Keratinocyte (primary cell): Measurements from ENCODE around the gene BCAS4. TPM values are rescaled to one million over a fixed set of nuclear protein-coding genes. Genes with fewer than 3 reads are reported as not detected.

ENCODE experiments used
- DNase-seq: peaks from one replicate; pipeline ENCODE4 v3.0.0-alpha.2; 2011; ENCODE audit warnings: low read depth, missing footprints, low spot score
- FAIRE-seq: peaks from 2 replicates; lab custom pipeline; 2011; peaks lifted over from hg19 to GRCh38; lab: Jason Lieb, UNC
- H2AFZ ChIP-seq: 2 replicates; pipeline ENCODE4 v1.6.0; 2012; ENCODE audit warnings: low read length, control low read depth, inconsistent platforms; ENCODE audit not compliant: control insufficient read depth
- H3K27ac ChIP-seq: 2 replicates; pipeline ENCODE4 v1.5.1; 2011; ENCODE audit warnings: low read length; ENCODE audit not compliant: control insufficient read depth, insufficient read depth
- H3K27me3 ChIP-seq: 3 replicates; pipeline ENCODE4 v1.6.0; 2011; ENCODE audit warnings: low read length; ENCODE audit not compliant: control insufficient read depth, insufficient read depth; ENCODE audit errors: extremely low read depth
- H3K36me3 ChIP-seq, 2 experiments: 2 replicates in 1 of 2; 3 replicates in 1 of 2; pipeline ENCODE4 v1.5.1; 2011; ENCODE audit warnings: low read length in 2 of 2, mild to moderate bottlenecking in 1 of 2; ENCODE audit not compliant: control insufficient read depth in 2 of 2, insufficient read depth in 2 of 2; ENCODE audit errors: extremely low read depth in 1 of 2
- H3K4me1 ChIP-seq: 3 replicates; pipeline ENCODE4 v1.5.1; 2011; ENCODE audit warnings: low read length; ENCODE audit not compliant: control insufficient read depth, insufficient read depth; ENCODE audit errors: extremely low read depth
- H3K4me2 ChIP-seq: 3 replicates; pipeline ENCODE4 v1.6.0; 2011; ENCODE audit warnings: low read depth, low read length; ENCODE audit not compliant: control insufficient read depth, insufficient read depth; ENCODE audit errors: extremely low read depth
- H3K4me3 ChIP-seq, 3 experiments: fragments of 200-600 bp in 1 of 3; sonication (generic) in 1 of 3; 2 replicates in 2 of 3; 3 replicates in 1 of 3; pipeline ENCODE4 v1.5.1; 2011 to 2016; ENCODE audit warnings: low read length in 3 of 3, mild to moderate bottlenecking in 3 of 3, control low read depth in 2 of 3, inconsistent platforms in 1 of 3, low read depth in 1 of 3, mixed read lengths in 1 of 3, mixed run types in 1 of 3, moderate library complexity in 1 of 3; ENCODE audit not compliant: control insufficient read depth in 2 of 3, insufficient read depth in 2 of 3; ENCODE audit errors: extremely low read depth in 1 of 3
- H3K79me2 ChIP-seq: 2 replicates; pipeline ENCODE4 v1.6.0; 2012; ENCODE audit warnings: low read length; ENCODE audit not compliant: control insufficient read depth, insufficient read depth
- H3K9ac ChIP-seq: 3 replicates; pipeline ENCODE4 v1.6.0; 2011; ENCODE audit warnings: low read length; ENCODE audit not compliant: control insufficient read depth, insufficient read depth; ENCODE audit errors: extremely low read depth
- H3K9me1 ChIP-seq: 3 replicates; pipeline ENCODE4 v1.6.0; 2011; ENCODE audit warnings: low read length; ENCODE audit not compliant: control insufficient read depth, insufficient read depth; ENCODE audit errors: extremely low read depth
- H3K9me3 ChIP-seq: 2 replicates; pipeline ENCODE4 v1.5.1; 2012; ENCODE audit warnings: low read depth, low read length; ENCODE audit not compliant: control insufficient read depth
- H4K20me1 ChIP-seq: 3 replicates; pipeline ENCODE4 v1.6.0; 2011; ENCODE audit warnings: low read length; ENCODE audit not compliant: control insufficient read depth, insufficient read depth; ENCODE audit errors: extremely low read depth
- EZH2 ChIP-seq: IDR thresholded peaks from one replicate; pipeline ENCODE4 v1.6.1; 2012; ENCODE audit warnings: inconsistent platforms, mild to moderate bottlenecking, low read length, moderate library complexity
- dilution Hi-C: fragments of 300-500 bp; cut with MboI; formaldehyde crosslinking; loops from one replicate; pipeline ENCODE4 v1.7.0; 2020; ENCODE audit warnings: low sequenced_read_pairs; ENCODE audit not compliant: extremely low pct_ligation_motif_present
- polyA plus RNA-seq, 5 experiments: library from polyadenylated mRNA; depleted of rRNA in 3 of 5; stranded (reverse) in 3 of 5; stranded (forward) in 1 of 5; unstranded in 1 of 5; fragments of >200 nt; gene quantifications; 1 replicate in 1 of 5; 2 replicates in 3 of 5; 3 replicates in 1 of 5; pipeline versions ENCODE4 v1.2.1 to v1.2.3, GENCODE V29; 2011 to 2012; ENCODE audit warnings: missing spikeins in 2 of 5, low read depth in 1 of 5, low replicate concordance in 1 of 5
- TF ChIP-seq, protein P1 (sequence below), 3 experiments: IDR thresholded peaks in 1 of 3; conservative IDR thresholded peaks in 1 of 3; optimal IDR thresholded peaks in 1 of 3; 2 replicates in 2 of 3; 3 replicates in 1 of 3; pipeline versions ENCODE3 to v1.5.1; 2011; ENCODE audit warnings: low read length in 3 of 3, mild to moderate bottlenecking in 3 of 3, moderate library complexity in 2 of 3, control low read depth in 1 of 3, inconsistent platforms in 1 of 3; ENCODE audit not compliant: insufficient read depth in 2 of 3; ENCODE audit errors: extremely low read depth in 1 of 3

BCAS4 gene
- polyA plus RNA-seq, 1 donor (not counting 4 experiments of a cell fraction or from before 2014, with no cell fraction given) = 13.8 TPM

DNA sequence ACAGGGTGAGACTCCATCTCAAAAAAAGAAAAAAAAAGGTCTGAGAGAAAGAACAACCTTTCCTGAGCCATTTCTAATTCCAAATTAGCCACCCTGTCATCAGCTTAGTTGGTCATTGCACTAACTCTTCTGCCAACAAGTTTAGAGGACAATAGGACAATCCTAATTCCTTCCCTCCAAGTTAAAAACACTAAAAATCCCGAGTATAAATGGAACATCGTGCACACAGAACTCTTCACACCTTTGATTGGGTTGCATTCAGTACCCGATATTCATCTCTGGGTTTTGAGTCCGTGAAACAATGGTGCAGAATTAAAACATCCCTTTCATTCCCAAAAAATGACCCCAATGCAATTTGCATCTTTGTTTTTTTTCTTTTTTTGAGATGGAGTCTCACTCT, 40.4 kb upstream of the BCAS4 start:
- Histone ChIP-seq H3K9me3 (no peaks in the 10 kb centered on the region), H3K9me1 (no peaks in the 10 kb centered on the region), H3K4me1 (no peaks in the 10 kb centered on the region), H4K20me1 (no peaks in the 10 kb centered on the region), H3K27me3 (no peaks in the 10 kb centered on the region), H3K79me2 (peaks cover 2% of the 10 kb centered on the region), H3K9ac (no peak overlapping the region), H2AFZ (no peak overlapping the region), H3K27ac (no peak overlapping the region), H3K4me3 (no peak overlapping the region), H3K36me3 (peaks cover 8% of the 10 kb centered on the region in 2 experiments), H3K4me2 (no peak overlapping the region)
- dilution Hi-C loops = no loop called here
- DNase-seq (no peak), FAIRE-seq (no peak)
- TF ChIP-seq, protein P1, sequence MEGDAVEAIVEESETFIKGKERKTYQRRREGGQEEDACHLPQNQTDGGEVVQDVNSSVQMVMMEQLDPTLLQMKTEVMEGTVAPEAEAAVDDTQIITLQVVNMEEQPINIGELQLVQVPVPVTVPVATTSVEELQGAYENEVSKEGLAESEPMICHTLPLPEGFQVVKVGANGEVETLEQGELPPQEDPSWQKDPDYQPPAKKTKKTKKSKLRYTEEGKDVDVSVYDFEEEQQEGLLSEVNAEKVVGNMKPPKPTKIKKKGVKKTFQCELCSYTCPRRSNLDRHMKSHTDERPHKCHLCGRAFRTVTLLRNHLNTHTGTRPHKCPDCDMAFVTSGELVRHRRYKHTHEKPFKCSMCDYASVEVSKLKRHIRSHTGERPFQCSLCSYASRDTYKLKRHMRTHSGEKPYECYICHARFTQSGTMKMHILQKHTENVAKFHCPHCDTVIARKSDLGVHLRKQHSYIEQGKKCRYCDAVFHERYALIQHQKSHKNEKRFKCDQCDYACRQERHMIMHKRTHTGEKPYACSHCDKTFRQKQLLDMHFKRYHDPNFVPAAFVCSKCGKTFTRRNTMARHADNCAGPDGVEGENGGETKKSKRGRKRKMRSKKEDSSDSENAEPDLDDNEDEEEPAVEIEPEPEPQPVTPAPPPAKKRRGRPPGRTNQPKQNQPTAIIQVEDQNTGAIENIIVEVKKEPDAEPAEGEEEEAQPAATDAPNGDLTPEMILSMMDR (optimal IDR thresholded peaks at IDR 0.05 in 1 of 3, IDR thresholded peaks at IDR 0.05 in 1 of 3, conservative IDR thresholded peaks at IDR 0.05 in 1 of 3; ENCODE audit: extremely low read depth in 1 of 3, insufficient read depth in 2 of 3, low read length in 3 of 3) = no peak
- no peak for TF ChIP-seq EZH2

- no peak overlapping the region for H3K27ac ChIP-seq
- no peaks in the 10 kb centered on the region for H4K20me1 ChIP-seq
- H3K79me2 ChIP-seq = no peaks in the 10 kb centered on the region
- dilution Hi-C loops = no loop called here
- no peak for TF ChIP-seq EZH2
- TF ChIP-seq, protein P1 (optimal IDR thresholded peaks at IDR 0.05 in 1 of 3, IDR thresholded peaks at IDR 0.05 in 1 of 3, conservative IDR thresholded peaks at IDR 0.05 in 1 of 3; ENCODE audit: extremely low read depth in 1 of 3, insufficient read depth in 2 of 3, low read length in 3 of 3) = no peak
- no peaks in the 10 kb centered on the region for H3K27me3 ChIP-seq
- no peak overlapping the region for H3K4me2 ChIP-seq
- DNase-seq = no peak
- no peak overlapping the region for H3K4me3 ChIP-seq
- no peaks in the 10 kb centered on the region for H3K9me3 ChIP-seq
- H3K4me1 ChIP-seq = peaks cover 12% of the 10 kb centered on the region
- no peak overlapping the region for H2AFZ ChIP-seq
- H3K9ac ChIP-seq = no peak overlapping the region
- H3K9me1 ChIP-seq = no peaks in the 10 kb centered on the region
- no peaks in the 10 kb centered on the region for H3K36me3 ChIP-seq
- no peak for FAIRE-seq
These were observed 38.4 kb upstream of the BCAS4 start for GRCh38 chr20:50756447-50756846.
